GM21529 (cell line): ENCODE results near the gene SRSF2.
A peak's percentile ranks its signal among the peaks of the same experiment; 100 is the strongest.
"Not testable (repeated sequence)": the region's sequence is repeated elsewhere in the genome, so short reads cannot be mapped to it uniquely, and the experiment has no call there.

Source experiments
- ATAC-seq: cut with Tn5 transposase; IDR thresholded peaks from one replicate; pipeline ENCODE4 v1.9.1; 2021; ENCODE audit not compliant: unreplicated experiment

SRSF2 gene

GRCh38 chr17:76702941-76703637 is 34.0 kb downstream of the SRSF2 start:
- no peak for ATAC-seq

GRCh38 chr17:76702076-76702475 is 35.1 kb downstream of the SRSF2 start:
- no peak for ATAC-seq

- no peak for ATAC-seq
Observed at GRCh38 chr17:76701471-76701967, 35.6 kb downstream of the SRSF2 start.

DNA sequence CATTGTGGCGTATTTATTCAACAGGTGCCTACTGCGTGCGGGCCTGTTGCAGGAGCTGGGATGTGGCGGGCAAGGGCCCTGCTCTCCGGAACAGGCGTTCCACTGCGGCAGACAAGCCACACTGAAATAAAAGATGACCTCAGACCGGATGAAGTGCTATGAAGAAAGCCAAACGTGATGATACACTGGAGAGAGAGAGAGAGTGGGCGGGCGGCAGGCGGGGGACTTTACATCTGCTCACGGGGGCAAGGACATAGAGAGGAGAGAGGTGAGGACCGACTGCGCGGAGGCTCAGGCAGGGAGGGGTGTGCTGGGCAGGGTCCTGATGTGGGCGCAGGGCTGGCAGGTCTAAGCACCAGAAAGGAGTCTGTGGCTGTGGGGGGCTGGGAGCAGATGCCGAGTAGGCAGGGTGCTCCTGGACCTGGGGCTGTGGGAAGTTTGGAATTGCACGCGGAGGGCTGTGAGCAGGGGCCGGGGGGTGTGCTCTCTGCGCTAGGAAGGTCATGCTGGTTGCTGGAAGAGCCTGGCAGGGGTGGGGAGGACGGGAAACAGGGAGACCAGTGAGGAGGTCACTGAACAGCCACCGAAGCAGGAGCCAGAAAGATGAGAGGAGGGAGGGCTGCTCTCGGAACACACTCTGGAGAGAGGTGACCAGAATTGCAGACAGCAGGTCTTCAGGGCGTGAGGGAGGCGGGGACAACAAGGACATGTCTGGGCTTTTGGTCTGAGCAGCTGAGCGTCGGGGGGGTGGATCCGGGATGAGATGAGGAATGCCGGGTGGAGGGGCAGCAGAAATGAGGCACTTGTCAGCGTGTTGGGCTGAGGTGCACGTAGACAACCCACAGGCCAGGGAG is 36.3 kb downstream of the SRSF2 start:
- no peak for ATAC-seq

GRCh38 chr17:76700270-76700616 is 36.9 kb downstream of the SRSF2 start:
- ATAC-seq: no peak

GRCh38 chr17:76698466-76698977 is 38.6 kb downstream of the SRSF2 start:
- ATAC-seq: not testable (repeated sequence)

GRCh38 chr17:76697702-76698465 is 39.2 kb downstream of the SRSF2 start:
- no peak for ATAC-seq

DNA sequence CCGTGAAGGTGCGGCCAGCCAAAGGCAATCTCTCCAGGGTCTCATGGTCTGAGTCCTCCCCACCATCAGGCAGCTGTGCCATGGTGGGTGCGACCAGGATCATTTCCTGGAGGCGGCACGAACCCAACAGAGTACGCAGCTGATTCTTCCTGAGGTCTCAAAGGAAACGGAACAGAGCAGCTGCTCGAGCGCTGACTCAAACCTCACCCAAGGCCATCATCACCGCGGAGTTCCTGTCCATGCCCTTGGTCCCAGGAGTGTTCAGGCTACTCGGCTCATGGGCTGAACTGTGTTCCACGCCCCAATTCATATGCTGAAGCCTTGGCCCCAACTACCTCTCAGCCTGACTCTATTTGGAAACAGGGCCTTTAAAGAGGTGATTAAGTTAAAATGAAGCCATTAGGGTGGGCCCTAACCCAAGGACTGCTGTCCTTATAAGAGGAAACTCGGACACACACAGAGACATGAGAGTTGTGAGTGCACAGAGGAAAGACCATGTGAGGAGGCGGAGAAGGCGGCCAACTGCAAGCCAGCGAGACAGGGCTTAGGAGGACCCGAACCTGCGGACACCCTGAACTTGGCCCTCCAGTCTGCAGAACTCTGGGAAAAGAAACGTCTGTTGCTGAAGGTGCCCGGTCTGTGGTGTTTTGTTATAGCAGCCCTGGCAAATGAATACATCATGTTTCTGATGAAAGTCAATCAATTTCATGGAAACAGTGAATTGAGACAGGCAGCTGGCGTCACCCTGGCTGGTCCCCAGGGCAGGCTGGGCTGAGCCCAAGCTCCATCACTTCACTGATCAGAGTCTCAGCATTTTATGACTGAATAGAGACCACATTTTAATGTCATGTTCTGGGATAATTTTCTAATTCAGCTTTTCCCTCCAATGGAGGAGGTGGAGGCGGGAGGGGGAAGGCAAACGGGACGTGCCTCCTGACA is 40.1 kb downstream of the SRSF2 start:
- ATAC-seq: peak; percentile 71

DNA sequence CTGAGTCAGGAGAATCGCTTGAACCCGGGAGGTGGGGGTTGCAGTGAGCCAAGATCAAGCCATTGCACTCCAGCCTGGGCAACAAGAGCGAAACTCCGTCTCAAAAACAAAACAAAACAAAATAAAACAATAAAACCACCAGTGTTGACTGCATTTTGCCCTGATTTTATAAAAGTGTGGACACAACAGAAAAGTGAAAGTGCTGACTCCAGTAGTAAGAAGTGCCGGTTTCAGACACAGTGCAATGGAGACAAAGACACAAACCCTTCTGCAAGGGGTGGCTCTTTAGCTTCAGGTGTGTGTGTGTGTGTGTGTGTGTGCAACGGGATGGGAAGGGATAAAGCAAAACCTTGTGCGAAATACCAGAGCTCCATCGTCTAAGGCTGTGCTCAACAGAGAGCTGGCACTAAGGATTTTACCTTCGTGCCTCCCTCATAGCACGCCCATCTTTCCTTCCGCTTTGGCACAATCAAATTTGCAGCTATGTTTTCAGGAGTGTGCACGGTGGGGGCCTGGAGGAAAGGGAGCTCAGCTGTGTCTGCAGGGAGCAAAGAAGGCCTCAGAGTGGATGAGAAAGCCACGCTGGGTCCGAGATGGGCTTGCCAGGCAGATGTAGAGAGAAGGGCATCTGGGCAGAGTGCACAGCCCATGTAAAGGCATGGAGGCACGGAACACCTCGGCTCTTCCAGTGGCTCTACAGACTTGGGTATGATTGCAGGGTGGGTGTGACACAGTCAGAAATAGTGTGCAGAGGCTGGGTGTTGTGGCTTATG is 41.9 kb downstream of the SRSF2 start:
- no peak for ATAC-seq

DNA sequence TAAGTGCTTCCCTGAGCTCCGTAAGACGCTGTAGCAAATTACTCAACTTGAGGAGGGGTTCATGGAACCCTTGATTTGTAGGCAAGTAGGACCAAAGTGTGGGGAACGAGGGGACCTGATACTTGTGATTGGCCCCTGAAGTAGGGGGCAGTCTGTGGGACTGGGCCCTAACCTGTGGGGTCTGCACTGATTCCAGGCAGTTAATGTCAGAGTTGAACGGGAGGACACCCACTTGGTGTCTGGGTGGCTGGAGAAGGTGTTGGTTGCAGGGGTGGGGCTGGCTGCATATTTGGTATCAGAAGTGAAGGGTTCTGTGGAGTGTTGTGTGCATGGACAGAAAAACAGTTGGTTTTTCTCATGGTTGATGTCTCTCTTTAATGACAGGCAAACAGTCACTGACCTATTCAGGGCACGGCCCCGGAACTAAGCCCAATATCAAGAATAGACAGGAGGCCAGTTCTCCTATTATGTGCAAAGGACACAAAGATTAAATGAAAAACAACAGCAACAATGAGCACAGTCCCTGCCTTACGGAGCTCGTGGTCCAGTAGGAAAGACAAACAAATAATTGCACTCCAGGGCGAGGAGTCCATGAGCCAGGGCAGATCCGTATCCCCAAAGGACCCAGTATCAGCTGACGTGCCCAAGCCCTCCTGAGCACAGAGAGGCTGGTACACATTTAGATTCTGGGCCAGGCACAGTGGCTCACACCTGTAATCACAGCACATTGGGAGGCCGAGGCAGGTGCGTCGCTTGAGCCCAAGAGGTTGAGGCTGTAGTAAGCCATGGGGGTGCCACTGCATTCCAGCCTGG is 45.5 kb downstream of the SRSF2 start:
- ATAC-seq: no peak

- no peak for ATAC-seq
Observed at GRCh38 chr17:76690596-76691280, 46.4 kb downstream of the SRSF2 start.

DNA sequence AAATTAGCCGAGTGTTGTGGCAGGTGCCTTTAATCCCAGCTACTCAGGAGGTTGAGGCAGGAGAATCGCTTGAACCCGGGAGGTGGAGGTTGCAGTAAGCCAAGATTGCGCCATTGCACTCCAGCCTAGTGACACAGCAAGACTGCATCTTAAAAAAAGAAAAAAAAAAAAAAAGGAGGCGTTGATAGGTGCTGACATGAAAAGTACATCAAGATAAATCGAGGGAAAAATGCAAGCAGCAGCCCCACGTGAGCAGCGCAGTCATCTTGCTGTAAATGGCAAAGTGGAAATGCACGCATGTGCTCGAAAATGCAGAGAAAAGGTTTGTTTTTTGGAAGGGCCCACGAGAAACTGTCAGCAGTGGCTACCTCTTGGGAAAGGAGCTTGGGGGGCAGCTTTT is 47.3 kb downstream of the SRSF2 start:
- ATAC-seq: no peak

GRCh38 chr17:76688165-76688622 is 48.9 kb downstream of the SRSF2 start:
- no peak for ATAC-seq

DNA sequence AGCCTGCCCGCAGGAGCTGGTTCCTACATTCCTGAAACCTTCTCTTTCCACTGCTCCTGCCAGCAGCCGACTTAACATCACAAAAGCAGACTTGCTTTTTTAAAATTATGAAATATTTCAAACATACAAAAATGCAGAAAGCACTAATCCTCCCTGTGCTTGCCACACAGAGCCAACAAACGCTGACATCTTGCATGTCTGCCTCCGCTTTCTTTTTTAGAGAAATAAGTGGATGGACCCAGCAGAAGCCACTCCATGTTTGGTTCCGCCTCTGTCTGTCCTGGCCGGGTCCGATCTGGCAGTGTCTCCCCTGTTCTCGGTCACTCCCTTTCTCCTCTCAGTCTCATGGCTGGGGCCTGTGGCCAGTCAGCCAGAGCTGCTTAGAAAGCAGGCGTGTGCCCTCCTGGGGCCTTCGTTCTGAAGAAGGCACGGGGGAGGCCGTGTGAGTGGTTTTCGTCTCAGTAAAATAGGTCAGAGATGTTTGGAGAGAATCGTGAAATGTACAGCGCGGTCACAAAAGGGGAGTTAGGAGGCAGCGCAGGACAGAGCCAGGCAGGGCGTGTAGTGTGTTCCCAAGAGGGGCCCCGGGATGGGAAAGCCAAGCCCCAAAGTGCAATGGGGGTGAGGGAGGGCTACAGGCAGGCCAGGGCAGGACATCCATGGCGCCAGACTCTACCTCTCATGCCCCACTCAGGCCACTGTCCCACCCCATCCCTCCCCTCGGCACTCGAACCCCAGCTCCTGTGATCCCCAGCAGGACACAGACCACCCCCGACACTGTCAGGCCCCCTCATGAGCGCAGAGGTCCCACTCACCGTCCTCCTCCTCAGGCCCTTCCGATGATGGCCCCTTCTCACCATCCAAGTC is 49.6 kb downstream of the SRSF2 start:
- no peak for ATAC-seq

GRCh38 chr17:76686538-76687297 is 50.4 kb downstream of the SRSF2 start:
- no peak for ATAC-seq

- no peak for ATAC-seq
Observed at GRCh38 chr17:76685846-76686245, 51.3 kb downstream of the SRSF2 start.
